ENCODE measurements around the gene TTPAL. TPM values are rescaled to one million over a fixed set of nuclear protein-coding genes. Genes with fewer than 3 reads are reported as not detected.

TTPAL gene
- total RNA-seq, 1 experiment from 2014 or later, result 20.4 TPM

DNA sequence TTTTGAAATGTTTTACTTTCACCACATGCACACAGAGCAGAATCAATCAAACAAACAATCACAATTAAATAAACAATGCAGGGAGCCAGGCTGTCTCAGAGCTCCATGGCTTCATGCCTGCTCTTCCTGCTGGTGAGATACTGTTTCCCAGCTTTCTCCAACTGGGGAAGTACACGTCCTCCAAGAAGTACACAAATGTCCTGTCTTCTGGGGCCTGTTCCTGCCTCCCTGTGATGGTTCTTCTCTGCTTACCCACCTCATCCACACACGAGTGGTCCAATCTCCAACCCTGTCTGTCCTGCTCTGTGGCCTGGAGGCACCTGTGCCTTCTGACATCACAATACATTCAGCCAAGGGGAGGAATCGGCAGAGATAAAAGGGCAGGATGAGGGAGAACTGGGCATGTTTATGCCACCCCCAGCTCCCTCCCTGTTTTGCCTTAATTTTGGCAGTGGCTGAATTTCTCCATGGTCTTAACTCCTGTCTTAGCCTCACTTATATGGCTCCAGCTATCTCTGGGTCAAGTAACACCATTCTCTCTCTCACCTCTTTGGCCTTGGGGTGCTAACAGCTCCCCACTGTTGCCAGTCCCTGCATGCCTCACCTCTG is 25.3 kb upstream of the TTPAL start:
- no peaks in the 10 kb centered on the region for H3K9me3 ChIP-seq (ENCODE audit: control insufficient read depth in 1 of 2, insufficient read depth in 1 of 2, low read depth in 1 of 2, low read length in 2 of 2)
- TF ChIP-seq ZNF274 (IDR thresholded peaks at IDR 0.05; ENCODE audit: low read depth, low read length) (no peak), YY1 (IDR thresholded peaks at IDR 0.05; ENCODE audit: extremely low read depth, insufficient replicate concordance, low read depth, low read length) (no peak), MAX (IDR thresholded peaks at IDR 0.05) (no peak), ZFX (IDR thresholded peaks at IDR 0.05) (no peak)
- no peaks in the 10 kb centered on the region for H3K36me3 ChIP-seq (ENCODE audit: control insufficient read depth in 1 of 2, insufficient read depth in 2 of 2, low read length in 2 of 2)
- intact Hi-C loops (cut with micrococcal nuclease), result no loop called here
- ATAC-seq (no peak), DNase-seq (ENCODE audit: low read depth, low spot score) (no peak)
- ChIA-PET RAD21 (ENCODE audit: low non-redundant PET in 1 of 2, low total read pairs in 2 of 2, uncharacterized antibody in 2 of 2, unreplicated experiment in 2 of 2) (no interaction called here), CTCF (interaction anchor here (1.1 to 1.3 kb wide), 3 partner anchors 32 to 233 kb away, joined by 3 read pairs; no protein-coding TSS in a partner anchor), POLR2A (no interaction called here)
- no peak overlapping the region for H3K4me2 ChIP-seq (ENCODE audit: low read length)
- H4K20me1 ChIP-seq (ENCODE audit: insufficient read depth), result no peaks in the 10 kb centered on the region
- no peak overlapping the region for H3K27ac ChIP-seq (ENCODE audit: low read depth, low read length)
- no peak overlapping the region for H3K4me3 ChIP-seq (replicated peaks in 1 of 2; ENCODE audit: low read depth in 1 of 2, low read length in 2 of 2)
- no peaks in the 10 kb centered on the region for H3K79me2 ChIP-seq (ENCODE audit: insufficient read depth, low read length)
- no peak overlapping the region for H3K9ac ChIP-seq (ENCODE audit: low read length)
- no peaks in the 10 kb centered on the region for H3K4me1 ChIP-seq (ENCODE audit: control insufficient read depth in 1 of 2, insufficient read depth in 2 of 2, low read length in 2 of 2)
- H2AFZ ChIP-seq (ENCODE audit: low read depth, low read length, poor library complexity, severe bottlenecking), result no peak overlapping the region
- no TSS peak for BruUV-seq (replicated peaks)
- no peaks in the 10 kb centered on the region for H3K27me3 ChIP-seq (ENCODE audit: insufficient read depth, low read length)
- no peaks in the 10 kb centered on the region for H3K9me2 ChIP-seq (ENCODE audit: insufficient read depth)

DNA sequence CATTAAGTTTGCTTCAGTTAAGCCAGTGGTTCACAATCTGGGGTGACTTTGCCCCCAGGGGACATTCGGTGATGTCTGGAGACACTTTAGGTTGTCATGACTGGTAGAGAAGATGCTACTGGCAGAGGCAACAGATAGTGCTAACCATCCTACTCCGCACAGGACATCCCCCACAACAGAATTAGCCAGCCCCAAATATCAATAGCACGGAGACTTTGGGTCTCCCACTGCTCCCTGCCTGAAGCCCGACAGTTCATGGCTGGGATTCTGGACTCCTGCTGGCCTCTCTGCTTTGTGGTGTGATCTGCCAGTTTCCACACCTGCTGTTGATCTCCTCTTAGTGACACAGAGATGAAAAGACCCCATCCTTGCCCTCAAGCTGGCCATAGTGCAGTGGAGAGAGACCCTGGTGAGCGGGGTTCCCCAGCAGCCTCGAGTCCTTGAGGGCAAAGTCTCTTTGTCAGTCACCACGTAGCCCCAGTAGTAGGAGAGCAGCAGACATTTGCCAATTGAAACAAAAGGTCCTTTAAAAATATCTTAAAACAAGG is 24.7 kb upstream of the TTPAL start:
- Histone ChIP-seq H3K79me2 (ENCODE audit: insufficient read depth, low read length) (no peaks in the 10 kb centered on the region), H3K27me3 (ENCODE audit: insufficient read depth, low read length) (no peaks in the 10 kb centered on the region), H2AFZ (ENCODE audit: low read depth, low read length, poor library complexity, severe bottlenecking) (no peak overlapping the region), H3K27ac (ENCODE audit: low read depth, low read length) (no peak overlapping the region), H3K4me1 (ENCODE audit: control insufficient read depth in 1 of 2, insufficient read depth in 2 of 2, low read length in 2 of 2) (no peaks in the 10 kb centered on the region), H3K9me3 (ENCODE audit: control insufficient read depth in 1 of 2, insufficient read depth in 1 of 2, low read depth in 1 of 2, low read length in 2 of 2) (no peaks in the 10 kb centered on the region), H3K4me2 (ENCODE audit: low read length) (no peak overlapping the region), H3K4me3 (replicated peaks in 1 of 2; ENCODE audit: low read depth in 1 of 2, low read length in 2 of 2) (no peak overlapping the region), H4K20me1 (ENCODE audit: insufficient read depth) (no peaks in the 10 kb centered on the region), H3K9ac (ENCODE audit: low read length) (no peak overlapping the region), H3K36me3 (ENCODE audit: control insufficient read depth in 1 of 2, insufficient read depth in 2 of 2, low read length in 2 of 2) (no peaks in the 10 kb centered on the region), H3K9me2 (ENCODE audit: insufficient read depth) (no peaks in the 10 kb centered on the region)
- TF ChIP-seq EZH2 (IDR thresholded peaks at IDR 0.05), result no peak
- CTCF ChIA-PET, result no interaction called here
- POLR2A ChIA-PET, result no interaction called here
- DNase-seq (ENCODE audit: low read depth, low spot score) (no peak), ATAC-seq (no peak)
- intact Hi-C loops (cut with micrococcal nuclease), result no loop called here
- BruUV-seq (replicated peaks), result no TSS peak
- RAD21 ChIA-PET (ENCODE audit: low non-redundant PET in 1 of 2, low total read pairs in 2 of 2, uncharacterized antibody in 2 of 2, unreplicated experiment in 2 of 2), result interaction anchor here in 1 of 2 experiments (0.6 kb wide), 1 partner anchor 201 kb away, joined by 6 read pairs; the partner anchor contains the start of gene ADA

All from HCT116 (cell line).